GM23248 (cell line): Measurements from ENCODE around the gene SLC34A1. TPM values are rescaled to one million over a fixed set of nuclear protein-coding genes. Genes with fewer than 3 reads are reported as not detected.
A peak's percentile ranks its signal among the peaks of the same experiment; 100 is the strongest.

Source experiments
- DNase-seq: peaks from one replicate; pipeline ENCODE4 v3.0.0-alpha.2; 2015
- H2AFZ ChIP-seq: fragments of 200-600 bp; sonication (generic); 2 replicates; pipeline ENCODE4 v1.6.1; 2016; ENCODE audit warnings: antibody characterized with exemption
- H3F3A ChIP-seq: fragments of 200-600 bp; sonication (generic); 2 replicates; pipeline ENCODE4 v1.6.1; 2016; ENCODE audit warnings: mild to moderate bottlenecking, antibody characterized with exemption, mixed run types; ENCODE audit not compliant: insufficient read depth
- H3K27ac ChIP-seq: fragments of 200-600 bp; sonication (generic); 2 replicates; pipeline ENCODE4 v1.5.1; 2016; ENCODE audit warnings: mild to moderate bottlenecking
- H3K27me3 ChIP-seq: fragments of 200-600 bp; sonication (generic); replicated peaks from 2 replicates; pipeline ENCODE4 v1.6.1; 2016; ENCODE audit warnings: mild to moderate bottlenecking; ENCODE audit not compliant: insufficient read depth
- H3K36me3 ChIP-seq: fragments of 200-600 bp; sonication (generic); 2 replicates; pipeline ENCODE4 v1.6.1; 2016; ENCODE audit warnings: low read depth, mild to moderate bottlenecking
- H3K4me1 ChIP-seq: fragments of 200-600 bp; sonication (generic); 2 replicates; pipeline ENCODE4 v1.6.1; 2016; ENCODE audit warnings: mild to moderate bottlenecking; ENCODE audit not compliant: insufficient read depth
- H3K4me2 ChIP-seq: fragments of 200-600 bp; sonication (generic); one replicate; pipeline ENCODE4 v1.6.1; 2016; ENCODE audit warnings: mild to moderate bottlenecking; ENCODE audit not compliant: unreplicated experiment
- H3K4me3 ChIP-seq: fragments of 200-600 bp; sonication (generic); 2 replicates; pipeline ENCODE4 v1.5.1; 2016; ENCODE audit warnings: mild to moderate bottlenecking
- H3K79me2 ChIP-seq: fragments of 200-600 bp; sonication (generic); 2 replicates; pipeline ENCODE4 v1.6.1; 2016; ENCODE audit warnings: mild to moderate bottlenecking; ENCODE audit not compliant: insufficient read depth
- H3K9ac ChIP-seq: fragments of 200-600 bp; sonication (generic); 2 replicates; pipeline ENCODE4 v1.6.1; 2016; ENCODE audit warnings: mild to moderate bottlenecking
- H3K9me2 ChIP-seq: fragments of 200-600 bp; sonication (generic); 2 replicates; pipeline ENCODE4 v1.6.1; 2016; ENCODE audit warnings: mixed run types, mild to moderate bottlenecking, moderate library complexity; ENCODE audit not compliant: insufficient read depth
- H3K9me3 ChIP-seq: fragments of 200-600 bp; sonication (generic); one replicate; pipeline ENCODE4 v1.6.1; 2017; ENCODE audit warnings: low read depth
- H4K20me1 ChIP-seq: fragments of 200-600 bp; sonication (generic); 2 replicates; pipeline ENCODE4 v1.6.0; 2016; ENCODE audit not compliant: insufficient read depth
- EZH2 ChIP-seq: fragments of 200-600 bp; sonication (generic); IDR thresholded peaks from 2 replicates; pipeline ENCODE4 v1.6.1; 2018; ENCODE audit warnings: antibody characterized with exemption, mild to moderate bottlenecking; ENCODE audit not compliant: insufficient read depth, poor library complexity, severe bottlenecking
- EZH2phosphoT487 ChIP-seq: fragments of 200-600 bp; sonication (generic); IDR thresholded peaks from 2 replicates; pipeline ENCODE4 v1.6.1; 2018; ENCODE audit warnings: antibody characterized with exemption, moderate library complexity, mild to moderate bottlenecking, low read depth; ENCODE audit not compliant: insufficient read depth
- WGBS, 2 experiments: methylation state at CpG; one replicate each; pipeline ENCODE4 v1.1.6; 2015 to 2017; ENCODE audit warnings: low lambda C conversion rate in 2 of 2, low coverage in 1 of 2; ENCODE audit errors: missing lambda C conversion rate in 2 of 2; 5-methylcytosine and 5-hydroxymethylcytosine counted together
- in situ Hi-C: fragments of 300-500 bp; cut with MboI; formaldehyde crosslinking; loops from 2 replicates; pipeline ENCODE4 v1.15.0; 2020
- polyA plus RNA-seq: library from polyadenylated mRNA; unstranded; fragments of >200 nt; fragmentation: Nextera tagmentation; extraction: Ambion mirVana; gene quantifications from 2 replicates; pipeline ENCODE4 v1.2.1, GENCODE V29; 2016
- total RNA-seq: library from RNA; depleted of rRNA; stranded (reverse); fragments of >200 nt; shearing (Covaris generic); gene quantifications from 2 replicates; pipeline ENCODE4 v1.2.3, GENCODE V29; 2014

The SLC34A1 gene
- total and polyA plus RNA-seq, 2 experiments from 2014 or later = not detected

DNA sequence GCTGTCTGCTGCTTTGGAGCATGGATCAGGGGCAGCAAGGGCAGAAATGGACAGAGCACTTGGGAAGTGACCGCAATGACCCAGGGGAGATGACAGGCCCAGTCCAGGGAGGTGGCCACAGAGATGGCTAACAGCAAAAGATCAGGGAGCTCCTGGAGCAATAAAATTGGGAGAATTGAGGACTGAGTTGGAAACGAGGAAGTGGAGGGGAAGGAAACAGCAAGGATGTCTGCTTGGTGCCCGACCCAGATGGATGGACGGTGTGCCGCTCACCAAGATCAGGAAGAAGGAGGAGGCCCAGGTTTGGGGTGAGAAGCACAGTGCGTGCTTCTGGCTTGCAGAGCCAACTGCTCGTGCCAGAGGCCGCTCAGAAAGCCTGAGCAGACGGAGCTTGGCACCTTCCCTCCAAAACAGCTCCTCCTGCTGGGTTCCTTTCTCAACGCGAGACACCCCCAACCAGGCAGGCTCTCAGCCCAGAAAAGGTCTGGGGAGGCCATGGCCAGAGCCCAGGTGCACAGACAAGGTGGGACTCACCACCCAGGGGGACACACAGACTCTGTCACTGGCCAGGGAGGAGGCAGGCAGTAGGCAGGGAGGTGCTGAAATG is 1.7 kb upstream of the SLC34A1 start:
- Histone ChIP-seq H3K9me2 (no peaks in the 10 kb centered on the region), H2AFZ (no peak overlapping the region), H3K4me2 (no peak overlapping the region), H3K9me3 (no peaks in the 10 kb centered on the region), H3K27me3 (peaks cover 30% of the 10 kb centered on the region), H3K79me2 (no peaks in the 10 kb centered on the region), H3K36me3 (no peaks in the 10 kb centered on the region), H3F3A (peaks cover 4% of the 10 kb centered on the region; the same call in 1 of the 2 replicates), H3K27ac (no peak overlapping the region), H3K4me3 (no peak overlapping the region), H4K20me1 (no peaks in the 10 kb centered on the region), H3K9ac (no peak overlapping the region), H3K4me1 (no peaks in the 10 kb centered on the region)
- 40 to 46% methylated on average over 9 to 11 of the region's 11 CpGs for WGBS, 2 experiments
- in situ Hi-C loops = no loop called here
- peak; percentile 42 for DNase-seq
- TF ChIP-seq EZH2 (no peak), EZH2phosphoT487 (no peak)

DNA sequence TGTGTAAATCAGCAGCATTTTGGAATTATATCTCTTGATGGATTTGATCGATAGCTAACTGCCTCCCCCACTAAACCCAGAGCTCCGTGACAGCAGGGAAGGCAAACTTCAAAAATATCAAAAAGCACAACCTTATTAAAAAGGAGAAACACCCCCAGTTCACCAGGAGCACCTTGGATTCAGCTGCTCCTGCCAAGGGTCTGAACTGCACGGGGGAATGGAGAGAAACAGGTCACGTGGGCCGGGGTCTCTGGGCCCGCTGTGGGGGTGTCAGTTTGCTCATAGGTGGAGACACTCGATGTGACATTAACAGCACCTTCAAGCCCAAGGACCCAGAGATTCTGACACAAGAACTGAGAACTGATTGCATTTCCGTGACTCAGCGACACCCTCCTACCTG is 1.1 kb upstream of the SLC34A1 start:
- TF ChIP-seq EZH2 (no peak), EZH2phosphoT487 (no peak)
- Histone ChIP-seq H3K27me3 (peaks cover 30% of the 10 kb centered on the region), H2AFZ (no peak overlapping the region), H3K9ac (no peak overlapping the region), H3K79me2 (no peaks in the 10 kb centered on the region), H3K4me3 (no peak overlapping the region), H3K9me3 (no peaks in the 10 kb centered on the region), H3K27ac (no peak overlapping the region), H3K4me1 (no peaks in the 10 kb centered on the region), H3F3A (peaks cover 7% of the 10 kb centered on the region), H3K4me2 (no peak overlapping the region), H3K36me3 (no peaks in the 10 kb centered on the region), H3K9me2 (no peaks in the 10 kb centered on the region), H4K20me1 (no peaks in the 10 kb centered on the region)
- in situ Hi-C loops = no loop called here
- no peak for DNase-seq
- WGBS, 2 experiments = 72 to 75% methylated on average over 9 of the region's 9 CpGs

DNA sequence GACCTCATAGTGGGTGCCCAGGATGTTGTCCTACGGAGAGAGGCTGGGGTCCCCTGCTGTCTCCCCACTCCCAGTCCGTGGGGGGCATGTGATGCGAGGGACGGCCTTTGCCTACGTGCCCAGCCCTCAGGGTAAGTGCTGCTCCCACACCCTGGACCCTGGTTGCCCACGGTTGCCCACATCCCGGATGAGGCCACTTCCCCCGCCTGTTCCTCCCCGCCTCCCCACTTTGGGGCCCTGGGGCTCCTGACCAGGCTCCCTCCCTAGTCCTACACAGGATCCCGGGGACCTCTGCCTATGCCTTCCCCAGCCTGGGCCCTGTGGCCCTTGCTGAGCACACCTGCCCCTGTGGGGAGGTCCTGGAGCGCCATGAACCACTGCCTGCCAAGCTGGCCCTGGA is 1.5 kb downstream of the SLC34A1 start:
- TF ChIP-seq EZH2phosphoT487 (no peak), EZH2 (no peak)
- Histone ChIP-seq H3K79me2 (no peaks in the 10 kb centered on the region), H4K20me1 (no peaks in the 10 kb centered on the region), H3K9ac (no peak overlapping the region), H3K36me3 (no peaks in the 10 kb centered on the region), H2AFZ (no peak overlapping the region), H3K9me3 (no peaks in the 10 kb centered on the region), H3F3A (peaks cover 23% of the 10 kb centered on the region), H3K4me2 (no peak overlapping the region), H3K27ac (no peak overlapping the region), H3K4me1 (peaks cover 15% of the 10 kb centered on the region), H3K27me3 (peaks cover 30% of the 10 kb centered on the region), H3K4me3 (no peak overlapping the region), H3K9me2 (no peaks in the 10 kb centered on the region)
- 43 to 75% methylated on average over 6 to 11 of the region's 11 CpGs for WGBS, 2 experiments
- in situ Hi-C loops = no loop called here
- no peak for DNase-seq

DNA sequence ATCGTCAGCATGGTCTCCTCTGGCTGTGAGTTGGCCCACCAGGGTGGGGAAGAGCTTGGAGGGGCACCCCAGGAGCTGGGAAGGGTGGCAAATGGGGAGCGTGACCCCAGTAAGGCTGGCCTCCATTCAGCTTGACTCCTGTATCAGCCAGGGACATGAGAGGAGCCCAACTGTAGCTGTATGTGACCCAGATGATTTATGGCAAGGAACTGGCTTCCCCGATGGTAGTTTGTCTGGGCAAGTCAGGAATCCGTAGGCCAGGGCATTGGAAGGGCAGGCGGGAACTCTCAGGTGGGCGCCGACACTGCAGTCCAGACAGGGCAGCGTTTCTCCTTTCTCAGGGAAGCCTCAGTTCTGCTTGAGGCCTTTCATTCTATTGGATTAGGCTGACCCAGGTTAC is 2.3 kb downstream of the SLC34A1 start:
- H3K4me2 ChIP-seq = no peak overlapping the region
- DNase-seq = no peak
- no peaks in the 10 kb centered on the region for H3K9me3 ChIP-seq
- H3F3A ChIP-seq = peaks cover 23% of the 10 kb centered on the region
- no peaks in the 10 kb centered on the region for H3K36me3 ChIP-seq
- peaks cover 15% of the 10 kb centered on the region for H3K4me1 ChIP-seq
- no peak overlapping the region for H2AFZ ChIP-seq
- H3K9me2 ChIP-seq = no peaks in the 10 kb centered on the region
- peaks cover 30% of the 10 kb centered on the region for H3K27me3 ChIP-seq
- H3K79me2 ChIP-seq = no peaks in the 10 kb centered on the region
- in situ Hi-C loops = no loop called here
- WGBS, 2 experiments = 69 to 74% methylated on average over 8 of the region's 8 CpGs
- H3K9ac ChIP-seq = no peak overlapping the region
- H4K20me1 ChIP-seq = no peaks in the 10 kb centered on the region
- H3K4me3 ChIP-seq = no peak overlapping the region
- TF ChIP-seq EZH2phosphoT487 = no peak
- no peak for TF ChIP-seq EZH2
- H3K27ac ChIP-seq = no peak overlapping the region

DNA sequence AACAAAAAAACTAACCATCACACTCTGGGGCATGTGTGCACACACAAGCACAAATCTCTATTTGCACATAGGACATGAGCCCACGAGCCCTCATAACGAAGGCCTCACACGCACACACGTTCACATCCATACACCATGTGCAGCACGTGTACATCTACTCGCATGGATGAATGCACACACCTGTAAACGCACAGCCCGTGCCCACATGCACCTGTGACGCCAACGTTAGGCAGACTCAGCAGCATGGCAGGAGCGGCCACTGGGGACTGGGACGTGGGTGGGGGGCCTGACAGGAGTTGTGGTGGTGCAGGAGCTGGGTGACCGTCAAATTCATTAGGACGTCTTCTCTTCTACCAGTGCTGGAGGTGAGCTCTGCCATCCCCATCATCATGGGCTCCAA is 3.2 kb downstream of the SLC34A1 start:
- H3F3A ChIP-seq = peaks cover 23% of the 10 kb centered on the region
- no peak for DNase-seq

More for the DNA sequence above, 3.2 kb downstream of the SLC34A1 start:
- Histone ChIP-seq H3K27ac (no peak overlapping the region), H3K9me3 (no peaks in the 10 kb centered on the region), H3K9me2 (no peaks in the 10 kb centered on the region), H3K4me2 (no peak overlapping the region), H3K36me3 (no peaks in the 10 kb centered on the region), H3K27me3 (peaks cover 28% of the 10 kb centered on the region), H4K20me1 (no peaks in the 10 kb centered on the region), H3K4me1 (peaks cover 15% of the 10 kb centered on the region), H3K9ac (no peak overlapping the region), H3K79me2 (no peaks in the 10 kb centered on the region), H3K4me3 (no peak overlapping the region), H2AFZ (no peak overlapping the region)
- in situ Hi-C loops = no loop called here
- WGBS, 2 experiments = 73 to 82% methylated on average over 14 of the region's 14 CpGs
- TF ChIP-seq EZH2phosphoT487 (no peak), EZH2 (no peak)
